Lower lobe of right lung (tissue), 2 donors: Measurements from ENCODE around the gene DEAF1. TPM values are rescaled to one million over a fixed set of nuclear protein-coding genes. Genes with fewer than 3 reads are reported as not detected.

Experiments
- ATAC-seq, 2 donors: fragments of 200-7000 bp; cut with Tn5 transposase; one replicate each; pipeline ENCODE4 v1.9.1; 2020 to 2022; ENCODE audit warnings: mild to moderate bottlenecking in 2 of 2, moderate library complexity in 2 of 2
- DNase-seq: peaks from one replicate; pipeline ENCODE4 v3.0.0-alpha.2; 2020
- H3K27ac ChIP-seq: fragments of 200-600 bp; one replicate; pipeline ENCODE4 v1.8.0; 2022
- H3K27me3 ChIP-seq: fragments of 200-600 bp; one replicate; pipeline ENCODE4 v1.8.0; 2022; ENCODE audit warnings: low read depth
- H3K36me3 ChIP-seq: fragments of 200-600 bp; one replicate; pipeline ENCODE4 v1.8.0; 2022; ENCODE audit warnings: mild to moderate bottlenecking
- H3K4me1 ChIP-seq: fragments of 200-600 bp; one replicate; pipeline ENCODE4 v1.8.0; 2022
- H3K4me3 ChIP-seq: fragments of 200-600 bp; one replicate; pipeline ENCODE4 v1.8.0; 2022; ENCODE audit warnings: mild to moderate bottlenecking
- H3K9me3 ChIP-seq: fragments of 200-600 bp; one replicate; pipeline ENCODE4 v1.8.0; 2022
- intact Hi-C: fragments of 100-400 bp; cut with DNase I; formaldehyde crosslinking; loops from one replicate; pipeline ENCODE4 v1.11.0; 2022
- total RNA-seq: library from RNA; stranded (reverse); fragmentation: NEBNext Ultra II Directional; extraction: Animal tissue kit (Norgen Biotek cat#: 25700); gene quantifications from one replicate; pipeline ENCODE4 v1.2.1, GENCODE V29; 2021
- TF ChIP-seq, protein P1 (sequence below): fragments of 200-600 bp; IDR thresholded peaks from one replicate; pipeline ENCODE4 v1.8.0; 2022; ENCODE audit warnings: antibody characterized with exemption, mild to moderate bottlenecking
- donor health status: DM: no; HTN: yes; CAD: no; lungs with severe emphysema.

DEAF1 gene
- total RNA-seq, 1 donor from 2014 or later: 32.0 TPM

DNA sequence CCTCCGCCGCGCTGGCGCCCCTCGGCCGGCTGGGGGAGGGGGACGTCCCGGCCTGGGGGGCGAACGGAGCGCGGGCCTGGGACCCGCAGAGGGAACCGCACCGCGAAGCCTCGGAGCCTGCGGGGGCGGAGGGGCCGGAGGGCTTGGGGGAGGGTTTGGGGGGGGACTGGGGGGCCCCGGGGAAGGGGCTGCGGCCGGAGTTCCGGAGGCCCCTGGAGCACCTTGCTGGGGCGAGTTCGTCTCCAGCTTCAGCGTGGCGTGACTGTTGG, 67.8 kb downstream of the DEAF1 start:
- Histone ChIP-seq H3K9me3 (no peaks in the 10 kb centered on the region), H3K36me3 (no peaks in the 10 kb centered on the region), H3K27ac (no peak overlapping the region), H3K4me3 (no peak overlapping the region), H3K4me1 (no peaks in the 10 kb centered on the region), H3K27me3 (peaks cover 22% of the 10 kb centered on the region)
- ATAC-seq: no peak
- intact Hi-C loops: no loop called here
- TF ChIP-seq, protein P1, sequence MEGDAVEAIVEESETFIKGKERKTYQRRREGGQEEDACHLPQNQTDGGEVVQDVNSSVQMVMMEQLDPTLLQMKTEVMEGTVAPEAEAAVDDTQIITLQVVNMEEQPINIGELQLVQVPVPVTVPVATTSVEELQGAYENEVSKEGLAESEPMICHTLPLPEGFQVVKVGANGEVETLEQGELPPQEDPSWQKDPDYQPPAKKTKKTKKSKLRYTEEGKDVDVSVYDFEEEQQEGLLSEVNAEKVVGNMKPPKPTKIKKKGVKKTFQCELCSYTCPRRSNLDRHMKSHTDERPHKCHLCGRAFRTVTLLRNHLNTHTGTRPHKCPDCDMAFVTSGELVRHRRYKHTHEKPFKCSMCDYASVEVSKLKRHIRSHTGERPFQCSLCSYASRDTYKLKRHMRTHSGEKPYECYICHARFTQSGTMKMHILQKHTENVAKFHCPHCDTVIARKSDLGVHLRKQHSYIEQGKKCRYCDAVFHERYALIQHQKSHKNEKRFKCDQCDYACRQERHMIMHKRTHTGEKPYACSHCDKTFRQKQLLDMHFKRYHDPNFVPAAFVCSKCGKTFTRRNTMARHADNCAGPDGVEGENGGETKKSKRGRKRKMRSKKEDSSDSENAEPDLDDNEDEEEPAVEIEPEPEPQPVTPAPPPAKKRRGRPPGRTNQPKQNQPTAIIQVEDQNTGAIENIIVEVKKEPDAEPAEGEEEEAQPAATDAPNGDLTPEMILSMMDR: no peak
- DNase-seq: no peak

GRCh38 chr11:626475-627307, 68.3 kb downstream of the DEAF1 start, which contains the start of gene SCT:
TSS of gene SCT (minus strand) at chr11:627181. CDS start at chr11:627143, 38 bp downstream.
- no peaks in the 10 kb centered on the region for H3K9me3 ChIP-seq
- no peaks in the 10 kb centered on the region for H3K36me3 ChIP-seq
- DNase-seq (peak; percentile 37), ATAC-seq (no peak)
- H3K4me1 ChIP-seq: no peaks in the 10 kb centered on the region
- peaks cover 22% of the 10 kb centered on the region for H3K27me3 ChIP-seq
- TF ChIP-seq, protein P1: no peak
- intact Hi-C loops: no loop called here
- no peak within 1 kb of the TSS for H3K27ac ChIP-seq
- no peak within 1 kb of the TSS for H3K4me3 ChIP-seq

DNA sequence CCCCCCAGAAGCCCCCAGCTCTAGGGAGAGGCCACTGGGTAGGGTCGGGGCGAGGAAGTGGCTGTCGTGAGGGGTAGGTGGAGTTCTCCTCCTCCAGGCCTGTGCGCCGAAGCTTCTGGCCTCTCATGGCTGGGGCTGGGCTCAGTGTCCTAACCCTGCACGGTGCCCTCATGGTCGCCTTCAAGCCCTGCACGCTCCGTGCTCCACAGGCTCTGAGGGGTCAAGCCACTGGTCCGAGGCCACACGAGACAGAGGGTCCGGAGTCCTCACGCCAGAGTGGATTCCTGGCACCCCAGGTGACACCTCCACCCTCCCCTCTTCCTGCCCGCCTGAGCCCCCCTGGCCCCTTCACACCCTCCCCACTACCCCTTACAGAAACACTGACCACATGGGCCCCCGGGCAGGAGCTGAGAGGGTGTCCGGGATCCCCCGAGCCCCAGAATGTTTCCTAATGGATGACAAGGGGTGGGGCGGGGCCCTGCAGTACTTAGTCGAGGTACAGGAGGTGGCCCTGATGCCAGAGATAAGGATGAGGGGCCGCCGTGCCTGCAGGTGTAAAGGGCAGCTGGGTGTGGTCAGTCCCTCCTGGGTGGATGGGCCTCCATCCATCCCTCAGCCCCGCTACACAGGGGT, 69.3 kb downstream of the DEAF1 start:
- H3K36me3 ChIP-seq: no peaks in the 10 kb centered on the region
- DNase-seq (no peak), ATAC-seq (no peak)
- H3K4me1 ChIP-seq: no peaks in the 10 kb centered on the region
- no peak overlapping the region for H3K4me3 ChIP-seq
- no peaks in the 10 kb centered on the region for H3K9me3 ChIP-seq
- H3K27me3 ChIP-seq: peaks cover 22% of the 10 kb centered on the region
- no peak overlapping the region for H3K27ac ChIP-seq
- intact Hi-C loops: no loop called here
- TF ChIP-seq, protein P1: no peak

DNA sequence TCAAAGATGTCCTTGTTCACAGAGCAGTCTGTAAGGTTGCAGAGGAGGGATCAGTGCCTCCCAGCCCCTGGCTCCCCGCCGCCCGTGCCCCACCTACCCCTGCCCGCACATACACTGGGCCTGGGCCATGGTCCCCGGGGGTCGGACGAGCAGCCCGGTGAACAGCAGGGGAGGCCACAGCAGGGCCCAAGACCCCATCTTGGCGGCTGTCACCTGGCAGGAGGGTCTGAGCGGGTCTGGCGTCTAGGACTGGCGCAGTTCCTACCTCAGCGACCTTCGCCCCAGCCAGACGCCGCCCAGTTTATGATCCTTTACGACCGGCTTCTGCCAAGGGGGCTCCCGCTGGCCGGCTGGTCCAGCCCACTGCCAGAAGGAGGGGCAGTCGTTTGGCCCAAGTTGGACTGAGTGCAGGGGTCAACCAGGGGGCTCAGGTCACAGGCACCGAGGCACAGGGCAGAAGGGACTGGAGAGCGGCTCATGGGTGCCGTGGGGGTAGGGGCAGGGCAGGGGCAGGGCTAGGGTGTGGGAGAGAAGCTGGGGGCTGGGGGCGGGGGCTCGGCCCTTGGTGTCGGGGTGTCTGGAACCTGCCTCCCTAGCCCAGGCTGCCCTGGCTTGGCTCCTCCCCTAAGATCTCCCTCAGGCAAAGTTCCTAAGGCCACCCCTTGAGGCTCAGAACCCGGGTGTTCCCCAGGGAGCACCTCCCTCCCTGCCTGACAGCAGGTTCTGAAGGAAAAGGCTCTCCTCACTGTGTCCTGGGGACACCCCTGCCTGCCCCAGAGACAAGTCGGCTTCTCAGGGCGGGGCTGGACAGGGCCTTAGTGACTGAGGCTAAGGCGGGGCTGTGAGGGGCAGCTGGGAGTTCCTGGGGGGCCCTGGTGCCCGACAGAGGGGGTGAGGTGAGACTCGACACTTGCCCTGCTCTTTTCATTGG, 70.1 kb downstream of the DEAF1 start, which contains the start of gene CDHR5:
Gene CDHR5 (minus strand): TSS at position 251 of the 931 bp plus-strand sequence. CDS start 53 bp downstream, at position 198.
- no peaks in the 10 kb centered on the region for H3K9me3 ChIP-seq
- no peak within 1 kb of the TSS for H3K27ac ChIP-seq
- no peak for ATAC-seq
- no peak within 1 kb of the TSS for H3K4me3 ChIP-seq
- intact Hi-C loops: no loop called here
- H3K27me3 ChIP-seq: peaks cover 22% of the 10 kb centered on the region
- TF ChIP-seq, protein P1: no peak
- H3K36me3 ChIP-seq: no peaks in the 10 kb centered on the region
- H3K4me1 ChIP-seq: no peaks in the 10 kb centered on the region
- peak; percentile 36 for DNase-seq

DNA sequence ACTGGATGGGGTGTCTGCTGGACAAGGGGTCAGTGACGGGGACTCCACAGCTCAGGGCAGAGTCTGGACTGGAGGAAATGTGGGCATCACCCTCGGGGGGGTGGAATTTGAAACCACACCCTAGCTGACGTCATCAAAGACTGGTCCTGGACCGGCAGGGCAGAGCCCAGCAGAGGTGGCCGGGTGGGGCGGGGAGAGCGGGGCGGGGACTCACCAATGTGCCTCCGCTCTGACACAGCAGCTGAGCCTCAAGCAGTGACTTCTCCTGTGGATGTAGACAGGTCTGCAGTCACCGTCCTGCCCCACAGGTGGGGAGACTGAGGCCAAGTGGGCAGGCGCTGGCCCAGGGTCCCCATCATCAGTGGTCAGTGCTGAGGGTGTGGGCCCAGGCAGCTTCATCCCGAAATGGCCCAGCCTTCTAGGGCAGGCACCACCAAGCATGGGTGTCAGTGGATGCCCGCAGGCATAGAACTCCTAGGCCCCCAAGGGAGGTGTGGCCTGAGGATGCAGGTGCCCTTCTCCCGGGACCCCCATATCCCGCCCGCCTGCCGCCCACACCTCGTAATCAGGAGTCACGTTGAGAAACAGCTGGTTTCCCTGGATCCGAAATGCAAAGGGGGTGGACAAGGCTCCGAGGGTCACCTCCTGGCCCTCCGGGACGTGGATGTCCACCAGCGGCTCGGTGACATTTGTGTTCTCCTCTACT, 70.9 kb downstream of the DEAF1 start:
- no peak for ATAC-seq
- Histone ChIP-seq H3K27me3 (peaks cover 22% of the 10 kb centered on the region), H3K4me3 (no peak overlapping the region), H3K36me3 (no peaks in the 10 kb centered on the region), H3K27ac (no peak overlapping the region), H3K9me3 (no peaks in the 10 kb centered on the region), H3K4me1 (no peaks in the 10 kb centered on the region)
- TF ChIP-seq, protein P1: no peak
- intact Hi-C loops: no loop called here
- DNase-seq: no peak
